Measurements from ENCODE around the gene CCL21. TPM values are rescaled to one million over a fixed set of nuclear protein-coding genes. Genes with fewer than 3 reads are reported as not detected.

The CCL21 gene
- polyA plus RNA-seq, 2 of the 4 experiments (the other 2 are of a cell fraction) = not detected

DNA sequence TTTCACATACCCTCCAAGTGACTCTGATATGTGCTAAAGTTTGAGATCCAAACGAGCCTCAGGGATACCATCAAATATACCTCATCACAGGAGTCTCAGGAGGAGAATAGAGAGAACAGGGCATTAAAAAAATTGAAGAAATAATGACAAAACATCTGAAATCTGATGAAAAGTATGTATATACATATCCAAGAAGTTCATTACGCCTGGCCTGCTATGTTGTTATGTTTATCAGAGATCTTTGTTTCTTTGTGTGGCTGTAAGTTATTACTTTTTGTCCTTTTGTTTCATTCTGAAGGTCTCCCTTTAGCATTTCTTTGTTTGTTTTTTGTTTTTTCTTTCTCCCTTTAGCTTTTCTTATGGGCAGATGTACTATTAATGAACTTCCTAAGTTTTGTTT lies 16.4 kb downstream of the CCL21 start (continued):
- TF ChIP-seq BHLHE40 (IDR thresholded peaks at IDR 0.05; ENCODE audit: low read depth, low read length) (no peak), NPAS2 (CRISPR knock-in tag; IDR thresholded peaks at IDR 0.05; ENCODE audit: borderline replicate concordance) (no peak)

DNA sequence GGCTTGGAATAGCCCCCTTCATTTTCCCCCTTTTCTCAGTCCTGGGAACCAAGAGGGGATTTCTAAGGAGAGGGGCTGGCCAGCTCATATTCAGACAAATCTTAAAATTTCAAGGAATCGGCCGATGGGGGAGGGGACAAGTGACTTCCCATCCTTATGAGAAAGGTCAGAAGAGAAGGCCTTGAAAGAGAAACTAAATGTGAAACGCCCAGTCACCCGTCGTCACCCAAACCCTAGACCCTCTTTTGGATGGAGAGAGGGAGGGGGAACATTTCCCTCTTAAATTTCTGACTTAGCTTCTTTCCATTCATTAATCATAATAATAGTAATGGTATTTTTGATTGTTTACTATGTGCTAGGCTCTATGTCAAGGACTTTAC lies 18.0 kb downstream of the CCL21 start:
- DNase-seq (ENCODE audit: low read depth in 1 of 2, low spot score in 1 of 2) (no peak), FAIRE-seq (no peak), ATAC-seq (no peak)
- 58% methylated on average over 5 of the region's 5 CpGs for WGBS (ENCODE audit: missing lambda C conversion rate)
- CTCF ChIA-PET = interaction anchor here (0.6 to 10.1 kb wide), 6 partner anchors 8 to 194 kb away, joined by 3 to 135 read pairs (median 4); no protein-coding TSS in a partner anchor
- POLR2A ChIA-PET = no interaction called here
- Histone ChIP-seq H3K9me3 (no peaks in the 10 kb centered on the region), H3K27ac (no peak overlapping the region), H3K4me3 (no peak overlapping the region), H3K4me1 (no peaks in the 10 kb centered on the region), H3K4me2 (no peak overlapping the region)
- TF ChIP-seq CBX2 (IDR thresholded peaks at IDR 0.05; ENCODE audit: borderline replicate concordance, low read depth) = no peak
- no peak for TF ChIP-seq RCOR1 (IDR thresholded peaks at IDR 0.05; ENCODE audit: low read depth, low read length)
- no peak for TF ChIP-seq MAZ (IDR thresholded peaks at IDR 0.05; ENCODE audit: borderline replicate concordance, low read depth, low read length)
- TF ChIP-seq, protein P1, sequence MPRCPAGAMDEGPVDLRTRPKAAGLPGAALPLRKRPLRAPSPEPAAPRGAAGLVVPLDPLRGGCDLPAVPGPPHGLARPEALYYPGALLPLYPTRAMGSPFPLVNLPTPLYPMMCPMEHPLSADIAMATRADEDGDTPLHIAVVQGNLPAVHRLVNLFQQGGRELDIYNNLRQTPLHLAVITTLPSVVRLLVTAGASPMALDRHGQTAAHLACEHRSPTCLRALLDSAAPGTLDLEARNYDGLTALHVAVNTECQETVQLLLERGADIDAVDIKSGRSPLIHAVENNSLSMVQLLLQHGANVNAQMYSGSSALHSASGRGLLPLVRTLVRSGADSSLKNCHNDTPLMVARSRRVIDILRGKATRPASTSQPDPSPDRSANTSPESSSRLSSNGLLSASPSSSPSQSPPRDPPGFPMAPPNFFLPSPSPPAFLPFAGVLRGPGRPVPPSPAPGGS (IDR thresholded peaks at IDR 0.05) = no peak
- TF ChIP-seq POLR2A (IDR thresholded peaks at IDR 0.05; ENCODE audit: low read length) = no peak
- TF ChIP-seq, protein P2, sequence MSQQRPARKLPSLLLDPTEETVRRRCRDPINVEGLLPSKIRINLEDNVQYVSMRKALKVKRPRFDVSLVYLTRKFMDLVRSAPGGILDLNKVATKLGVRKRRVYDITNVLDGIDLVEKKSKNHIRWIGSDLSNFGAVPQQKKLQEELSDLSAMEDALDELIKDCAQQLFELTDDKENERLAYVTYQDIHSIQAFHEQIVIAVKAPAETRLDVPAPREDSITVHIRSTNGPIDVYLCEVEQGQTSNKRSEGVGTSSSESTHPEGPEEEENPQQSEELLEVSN (IDR thresholded peaks at IDR 0.05; ENCODE audit: borderline replicate concordance, low read depth) = no peak

DNA sequence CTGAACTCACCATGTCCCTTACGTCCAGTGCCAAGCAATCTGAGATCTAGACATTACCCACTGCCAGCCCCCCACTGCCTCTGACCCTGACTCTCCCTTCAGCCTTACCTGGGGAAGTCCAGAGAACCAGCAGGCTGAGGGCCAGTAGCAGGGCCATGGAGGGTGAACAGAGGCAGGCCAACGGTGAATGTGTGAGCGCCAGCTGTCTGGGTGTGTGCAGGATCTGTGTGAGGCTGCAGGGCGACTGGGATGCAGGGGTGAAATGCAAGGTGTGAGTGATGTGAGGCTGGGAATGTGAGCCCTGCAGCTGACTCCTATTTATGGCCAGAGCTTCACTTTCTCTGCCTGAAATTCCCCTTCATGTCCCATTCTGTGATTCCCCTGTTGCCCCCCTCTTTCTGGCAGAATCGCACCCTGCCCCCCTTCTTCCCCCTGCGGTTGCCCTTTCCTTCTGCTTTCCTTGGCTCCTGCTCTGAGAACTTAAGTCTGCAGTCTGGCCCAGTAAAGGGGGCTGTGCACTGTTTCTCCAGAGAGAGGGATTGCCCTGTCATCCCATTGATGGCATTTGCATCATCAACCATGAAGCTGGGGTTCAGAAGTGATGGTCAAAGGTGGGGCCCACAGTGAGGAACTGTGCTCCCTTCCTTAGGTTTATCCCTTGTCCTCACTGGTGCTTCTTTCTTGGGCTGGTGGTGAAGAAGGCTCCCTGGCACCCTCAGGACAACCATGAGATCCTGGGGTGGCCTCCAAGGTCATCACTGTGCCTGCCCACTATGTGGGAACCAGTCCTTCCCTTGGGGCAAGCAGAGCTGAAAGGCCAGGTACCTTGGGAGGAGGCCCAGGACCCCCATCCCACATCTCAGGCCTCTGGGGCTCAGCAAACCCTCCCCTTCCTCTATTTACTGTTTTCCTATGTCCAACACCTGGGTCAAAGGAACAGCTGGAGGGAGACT lies 18.7 kb downstream of the CCL21 start, which contains the start of gene CCL19:
CCL19 (minus strand) TSS at position 294 of the 953 bp plus-strand sequence; CDS start at position 157, 137 bp downstream.
- Histone ChIP-seq H3K4me2 (no peak within 1 kb of the TSS), H3K9me3 (no peaks in the 10 kb centered on the region), H3K4me1 (no peaks in the 10 kb centered on the region), H3K4me3 (no peak within 1 kb of the TSS), H3K27ac (no peak within 1 kb of the TSS)
- FAIRE-seq (no peak), ATAC-seq (peak; percentile 37 to 38; a peak in 2 of 6 replicates), DNase-seq (ENCODE audit: low read depth in 1 of 2, low spot score in 1 of 2) (no peak)
- ChIA-PET CTCF (interaction anchor here (0.6 to 10.1 kb wide), 6 partner anchors 9 to 195 kb away, joined by 3 to 135 read pairs (median 4); no protein-coding TSS in a partner anchor), POLR2A (no interaction called here)
- 73% methylated on average over 6 of the region's 6 CpGs for WGBS (ENCODE audit: missing lambda C conversion rate)
- TF ChIP-seq ZFP36 (IDR thresholded peaks at IDR 0.05; ENCODE audit: borderline replicate concordance, partially characterized antibody) = no peak
- TF ChIP-seq BHLHE40 (IDR thresholded peaks at IDR 0.05; ENCODE audit: low read depth, low read length) = no peak
- TF ChIP-seq, protein P2 (IDR thresholded peaks at IDR 0.05; ENCODE audit: borderline replicate concordance, low read depth) = no peak
- TF ChIP-seq, protein P3, sequence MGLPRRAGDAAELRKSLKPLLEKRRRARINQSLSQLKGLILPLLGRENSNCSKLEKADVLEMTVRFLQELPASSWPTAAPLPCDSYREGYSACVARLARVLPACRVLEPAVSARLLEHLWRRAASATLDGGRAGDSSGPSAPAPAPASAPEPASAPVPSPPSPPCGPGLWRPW (IDR thresholded peaks at IDR 0.05) = no peak
- no peak for TF ChIP-seq HOXB5 (CRISPR knock-in tag; IDR thresholded peaks at IDR 0.05)
- no peak for TF ChIP-seq POLR2A (IDR thresholded peaks at IDR 0.05; ENCODE audit: low read length)
- TF ChIP-seq SREBF2 (IDR thresholded peaks at IDR 0.05) = no peak
- TF ChIP-seq NR3C1 (IDR thresholded peaks at IDR 0.05) = no peak
- TF ChIP-seq EP300 (IDR thresholded peaks at IDR 0.05) = no peak
- TF ChIP-seq, protein P4, sequence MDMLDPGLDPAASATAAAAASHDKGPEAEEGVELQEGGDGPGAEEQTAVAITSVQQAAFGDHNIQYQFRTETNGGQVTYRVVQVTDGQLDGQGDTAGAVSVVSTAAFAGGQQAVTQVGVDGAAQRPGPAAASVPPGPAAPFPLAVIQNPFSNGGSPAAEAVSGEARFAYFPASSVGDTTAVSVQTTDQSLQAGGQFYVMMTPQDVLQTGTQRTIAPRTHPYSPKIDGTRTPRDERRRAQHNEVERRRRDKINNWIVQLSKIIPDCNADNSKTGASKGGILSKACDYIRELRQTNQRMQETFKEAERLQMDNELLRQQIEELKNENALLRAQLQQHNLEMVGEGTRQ (IDR thresholded peaks at IDR 0.05) = no peak
